SK-N-SH (cell line): ENCODE results near the gene PCNX1. TPM values are rescaled to one million over a fixed set of nuclear protein-coding genes. Genes with fewer than 3 reads are reported as not detected.
"Not testable (repeated sequence)": the region's sequence is repeated elsewhere in the genome, so short reads cannot be mapped to it uniquely, and the experiment has no call there.

ENCODE experiments used
- CTCF ChIA-PET: fragments of 300-600, 350-600 bp; formaldehyde crosslinking; extraction: SDS; loops from one replicate; lab custom pipeline; 2021; lab: Yijun Ruan, JAX
- POLR2A ChIA-PET: fragments of 350-600 bp; sonication (Branson Sonifier 250); formaldehyde crosslinking; extraction: SDS; loops from one replicate; lab custom pipeline; 2020; ENCODE audit warnings: antibody characterized with exemption, inconsistent platforms; lab: Yijun Ruan, JAX
- DNase-seq: peaks from one replicate; pipeline ENCODE4 v3.0.0; 2012
- H2AFZ ChIP-seq: fragments of 200-600 bp; sonication (generic); 2 replicates; pipeline ENCODE4 v1.8.1; 2016; ENCODE audit warnings: antibody characterized with exemption, mild to moderate bottlenecking, low read depth
- H3F3A ChIP-seq: fragments of 200-600 bp; sonication (generic); replicated peaks from 2 replicates; pipeline ENCODE3; 2016; ENCODE audit warnings: antibody characterized with exemption, mild to moderate bottlenecking; ENCODE audit not compliant: insufficient read depth
- H3K27ac ChIP-seq, 2 experiments: fragments of 200-500 bp in 1 of 2; fragments of 200-600 bp in 1 of 2; sonication (Bioruptor generic) in 1 of 2; sonication (generic), shearing (Covaris generic) in 1 of 2; 2 replicates each; pipeline versions ENCODE4 v1.5.1 to v1.6.1; 2014 to 2016; ENCODE audit warnings: low read depth in 2 of 2, inconsistent platforms in 1 of 2, low read length in 1 of 2, mild to moderate bottlenecking in 1 of 2, mixed read lengths in 1 of 2
- H3K27me3 ChIP-seq: fragments of 200-600 bp; sonication (generic), shearing (Covaris generic); 2 replicates; pipeline ENCODE4 v1.6.1; 2016; ENCODE audit warnings: mixed run types; ENCODE audit not compliant: insufficient read depth
- H3K36me3 ChIP-seq, 2 experiments: fragments of 200-500 bp in 1 of 2; fragments of 200-600 bp in 1 of 2; sonication (Bioruptor generic) in 1 of 2; sonication (generic) in 1 of 2; replicated peaks in 1 of 2; 2 replicates each; pipeline versions ENCODE3 to v1.5.1; 2014 to 2016; ENCODE audit warnings: low read length in 1 of 2, mild to moderate bottlenecking in 1 of 2; ENCODE audit not compliant: insufficient read depth in 2 of 2, control insufficient read depth in 1 of 2
- H3K4me1 ChIP-seq, 2 experiments: fragments of 200-500 bp in 1 of 2; fragments of 200-600 bp in 1 of 2; sonication (Bioruptor generic) in 1 of 2; sonication (generic), shearing (Covaris generic) in 1 of 2; 2 replicates each; pipeline versions ENCODE4 v1.5.1 to v1.6.1; 2014 to 2016; ENCODE audit warnings: low read depth in 1 of 2, low read length in 1 of 2, mixed run types in 1 of 2; ENCODE audit not compliant: insufficient read depth in 2 of 2, control insufficient read depth in 1 of 2
- H3K4me2 ChIP-seq: fragments of 200-600 bp; sonication (generic), shearing (Covaris generic); 2 replicates; pipeline ENCODE4 v1.6.1; 2017; ENCODE audit warnings: mixed run types
- H3K4me3 ChIP-seq, 2 experiments: fragments of 200-500 bp in 1 of 2; fragments of 200-600 bp in 1 of 2; sonication (Bioruptor generic) in 1 of 2; sonication (generic), shearing (Covaris generic) in 1 of 2; 2 replicates each; pipeline versions ENCODE4 v1.5.1 to v1.8.1; 2014 to 2016; ENCODE audit warnings: low read depth in 2 of 2, inconsistent platforms in 1 of 2, low read length in 1 of 2, mild to moderate bottlenecking in 1 of 2, mixed read lengths in 1 of 2, moderate library complexity in 1 of 2
- H3K79me2 ChIP-seq: fragments of 200-600 bp; sonication (generic); 2 replicates; pipeline ENCODE4 v1.8.1; 2017; ENCODE audit warnings: mild to moderate bottlenecking; ENCODE audit not compliant: insufficient read depth
- H3K9ac ChIP-seq: fragments of 200-600 bp; sonication (generic); 2 replicates; pipeline ENCODE4 v1.6.1; 2017; ENCODE audit warnings: mixed run types
- H3K9me2 ChIP-seq: fragments of 200-600 bp; sonication (generic); 2 replicates; pipeline ENCODE4 v1.6.1; 2017; ENCODE audit warnings: mixed run types
- H3K9me3 ChIP-seq: fragments of 200-600 bp; sonication (generic); 2 replicates; pipeline ENCODE4 v1.6.1; 2017; ENCODE audit warnings: mixed run types, mild to moderate bottlenecking, moderate library complexity
- H4K20me1 ChIP-seq: fragments of 200-600 bp; sonication (generic); 2 replicates; pipeline ENCODE4 v1.6.1; 2017; ENCODE audit warnings: mild to moderate bottlenecking, mixed run types; ENCODE audit not compliant: insufficient read depth
- ELF1 ChIP-seq: IDR thresholded peaks from 2 replicates; pipeline ENCODE4 v1.4.0; 2012
- FOSL2 ChIP-seq: IDR thresholded peaks from 2 replicates; pipeline ENCODE4 v1.4.0; 2012; ENCODE audit warnings: low read depth, mild to moderate bottlenecking, moderate library complexity, borderline replicate concordance
- FOXJ3 ChIP-seq: sonication (generic); formaldehyde crosslinking; IDR thresholded peaks from 2 replicates; pipeline ENCODE4 v1.5.1; 2020; ENCODE audit warnings: mild to moderate bottlenecking, missing genetic modification reagents
- FOXM1 ChIP-seq: IDR thresholded peaks from 2 replicates; pipeline ENCODE4 v1.4.0; 2012; ENCODE audit warnings: low read depth, mild to moderate bottlenecking
- JUND ChIP-seq: IDR thresholded peaks from 2 replicates; pipeline ENCODE4 v1.4.0; 2012
- MEF2A ChIP-seq: IDR thresholded peaks from 2 replicates; pipeline ENCODE4 v1.4.0; 2012; ENCODE audit warnings: low read depth, borderline replicate concordance
- NFIC ChIP-seq: IDR thresholded peaks from 2 replicates; pipeline ENCODE4 v1.4.0; 2012; ENCODE audit warnings: borderline replicate concordance
- PBX3 ChIP-seq: IDR thresholded peaks from 2 replicates; pipeline ENCODE4; 2012
- POLR2AphosphoS5 ChIP-seq: IDR thresholded peaks from 2 replicates; pipeline ENCODE4 v1.6.1; 2012; ENCODE audit warnings: low read depth, low read length
- RAD21 ChIP-seq: IDR thresholded peaks from 2 replicates; pipeline ENCODE4 v1.6.1; 2012; ENCODE audit warnings: mild to moderate bottlenecking, low read length
- REST ChIP-seq: IDR thresholded peaks from 2 replicates; pipeline ENCODE4 v1.6.1; 2012; ENCODE audit warnings: mild to moderate bottlenecking, low read depth, low read length, moderate library complexity
- SIN3A ChIP-seq: IDR thresholded peaks from 2 replicates; pipeline ENCODE4 v1.6.1; 2012; ENCODE audit warnings: low read depth, mild to moderate bottlenecking, low read length, moderate library complexity, borderline replicate concordance
- SMC3 ChIP-seq: IDR thresholded peaks from 2 replicates; pipeline ENCODE4 v1.6.1; 2012; ENCODE audit warnings: low read depth, low read length, improper control_type of control experiment
- TCF12 ChIP-seq: IDR thresholded peaks from 2 replicates; pipeline ENCODE4 v1.4.0; 2012
- USF2 ChIP-seq: fragments of 150-350 bp; IDR thresholded peaks from 2 replicates; pipeline ENCODE4 v1.6.1; 2017; ENCODE audit warnings: antibody characterized with exemption, low read length, low read depth, borderline replicate concordance
- YY1 ChIP-seq: IDR thresholded peaks from 2 replicates; pipeline ENCODE4 v1.4.0; 2012; ENCODE audit warnings: low read depth, mild to moderate bottlenecking
- WGBS: methylation state at CpG from one replicate; pipeline ENCODE4 v1.1.6; 2017; ENCODE audit warnings: low lambda C conversion rate; 5-methylcytosine and 5-hydroxymethylcytosine counted together
- polyA plus RNA-seq, 3 experiments: library from polyadenylated mRNA; depleted of rRNA; stranded (reverse); fragments of >200 nt; gene quantifications; 2 replicates each; pipeline ENCODE4 v1.2.3, GENCODE V29; 2012

PCNX1 gene
- polyA plus RNA-seq, 1 of the 3 experiments (the other 2 are of a cell fraction) = 9.4 TPM

- ChIA-PET CTCF (interaction anchor here (1.0 kb wide), 1 partner anchor 40 kb away, joined by 3 read pairs; no protein-coding TSS in a partner anchor), POLR2A (no interaction called here)
- DNase-seq = no peak
- H3K79me2 ChIP-seq = no peaks in the 10 kb centered on the region; the same call in 1 of the 2 replicates
- H3K4me2 ChIP-seq = no peak overlapping the region
- H3K27ac ChIP-seq = no peak overlapping the region
- H3K9me3 ChIP-seq = no peaks in the 10 kb centered on the region
- H2AFZ ChIP-seq = no peak overlapping the region
- 67% methylated on average over 2 of the region's 2 CpGs for WGBS
- peaks cover 37 to 69% of the 10 kb centered on the region in 2 experiments for H3K36me3 ChIP-seq
- H3K9me2 ChIP-seq = no peaks in the 10 kb centered on the region
- no peaks in the 10 kb centered on the region for H3K27me3 ChIP-seq
- H3F3A ChIP-seq = peaks cover 15% of the 10 kb centered on the region
- H3K4me1 ChIP-seq = no peaks in the 10 kb centered on the region
- no peak for TF ChIP-seq ELF1
- no peak for TF ChIP-seq SIN3A
- no peak for TF ChIP-seq PBX3
- no peak for TF ChIP-seq RAD21
- TF ChIP-seq POLR2AphosphoS5 = no peak
- no peak for TF ChIP-seq JUND
- TF ChIP-seq FOXM1 = no peak
- no peak for TF ChIP-seq SMC3
- no peaks in the 10 kb centered on the region for H4K20me1 ChIP-seq
- no peak overlapping the region for H3K4me3 ChIP-seq
- H3K9ac ChIP-seq = no peak overlapping the region
Observed at GRCh38 chr14:71063351-71063750, 156.1 kb downstream of the PCNX1 start.

GRCh38 chr14:71064747-71065146 lies 157.5 kb downstream of the PCNX1 start:
- H3K9me3 ChIP-seq, H3K4me1 ChIP-seq, CTCF ChIA-PET, H3K79me2 ChIP-seq, H4K20me1 ChIP-seq, H3K9me2 ChIP-seq, H3K27ac ChIP-seq, H3K9ac ChIP-seq, H3K27me3 ChIP-seq, H3K4me2 ChIP-seq, H3K4me3 ChIP-seq, DNase-seq, H2AFZ ChIP-seq, POLR2A ChIA-PET: not testable (repeated sequence)
- WGBS = 96% methylated on average over 3 of the region's 3 CpGs
- H3K36me3 ChIP-seq = peaks cover 32 to 71% of the 10 kb centered on the region in 2 experiments
- peaks cover 23% of the 10 kb centered on the region for H3F3A ChIP-seq

- Histone ChIP-seq H2AFZ (no peak overlapping the region), H3K36me3 (peaks cover 31 to 70% of the 10 kb centered on the region in 2 experiments), H3K27ac (no peak overlapping the region), H3K4me2 (no peak overlapping the region), H3K27me3 (no peaks in the 10 kb centered on the region), H3K79me2 (no peaks in the 10 kb centered on the region; the same call in 1 of the 2 replicates), H3K4me3 (no peak overlapping the region), H3K4me1 (no peaks in the 10 kb centered on the region), H4K20me1 (no peaks in the 10 kb centered on the region), H3K9ac (no peak overlapping the region), H3K9me3 (no peaks in the 10 kb centered on the region), H3F3A (peaks cover 9% of the 10 kb centered on the region), H3K9me2 (no peaks in the 10 kb centered on the region)
- ChIA-PET POLR2A (no interaction called here), CTCF (interaction anchor here (1.0 to 1.5 kb wide), 2 partner anchors 20 to 683 kb away, joined by 3 read pairs; no protein-coding TSS in a partner anchor)
- 75% methylated on average over 1 of the region's 1 CpG for WGBS
- no peak for DNase-seq
- TF ChIP-seq SMC3 (no peak), FOSL2 (peak; percentile 15; the same call in 1 of the 2 replicates), TCF12 (peak; percentile 33; the same call in 1 of the 2 replicates), PBX3 (peak; percentile 82), RAD21 (no peak), FOXM1 (no peak), YY1 (no peak), FOXJ3 (no peak), NFIC (no peak), REST (no peak), MEF2A (no peak), USF2 (no peak)
Observed at GRCh38 chr14:71070169-71070568, 162.9 kb downstream of the PCNX1 start.
